Measurements from ENCODE around the gene TEK. TPM values are rescaled to one million over a fixed set of nuclear protein-coding genes. Genes with fewer than 3 reads are reported as not detected.

Gene TEK
- total RNA-seq, 2 donors from 2014 or later: not detected

Other genes starting within 250 kb of the TEK start
- gene CAAP1, start 216.4 kb upstream of the TEK start, total RNA-seq: 10 to 100 TPM; 16.6 to 17.6 TPM
- 10 to 100 TPM; 32.3 to 39.1 TPM for gene PLAA, start 162.0 kb upstream of the TEK start, total RNA-seq
- gene IFT74, start 152.8 kb upstream of the TEK start, total RNA-seq: 10 to 100 TPM; 10.0 to 11.6 TPM
- not detected for gene LRRC19, start 103.6 kb upstream of the TEK start, total RNA-seq
- gene EQTN, start 187.9 kb downstream of the TEK start, total RNA-seq: not detected

Measured in activated T-cell treated with anti-CD3 and anti-CD28 coated beads, Interleukin-2, amount 50 U/mL, for 72 hours (primary cell).